HepG2 (cell line): ENCODE data around the gene TCEANC.

Experiments used
- ETV5 ChIP-seq: IDR thresholded peaks from 2 replicates; pipeline ENCODE4 v1.6.1; 2018; ENCODE audit warnings: missing biosample characterization, missing genetic modification reagents, inconsistent platforms, borderline replicate concordance
- IRF2 ChIP-seq: IDR thresholded peaks from 2 replicates; pipeline ENCODE4 v1.6.1; 2018; ENCODE audit warnings: missing genetic modification reagents, missing compliant biosample characterization
- MAFK ChIP-seq, 2 experiments: IDR thresholded peaks in 1 of 2; conservative IDR thresholded peaks in 1 of 2; 2 replicates each; pipeline ENCODE4 v1.6.1; 2011; ENCODE audit warnings: improper control_type of control experiment in 2 of 2, low read length in 2 of 2
- PLRG1 ChIP-seq: fragments of 450-650 bp; conservative IDR thresholded peaks from 2 replicates; pipeline ENCODE4 v1.6.1; 2016
- POLR2A ChIP-seq, 2 experiments: IDR thresholded peaks; 2 replicates each; pipeline ENCODE4 v1.6.1; 2011; ENCODE audit warnings: low read depth in 2 of 2, low read length in 2 of 2, mild to moderate bottlenecking in 1 of 2, moderate library complexity in 1 of 2; ENCODE audit not compliant: insufficient read depth in 1 of 2
- SIN3A ChIP-seq: IDR thresholded peaks from 2 replicates; pipeline ENCODE4 v1.6.1; 2011; ENCODE audit warnings: low read depth, mild to moderate bottlenecking, control low read depth, low read length, borderline replicate concordance
- TGIF2 ChIP-seq: IDR thresholded peaks from 2 replicates; pipeline ENCODE4 v1.6.1; 2016; ENCODE audit warnings: control low read depth, missing compliant biosample characterization
- ZNF138 ChIP-seq: sonication (generic); formaldehyde crosslinking; IDR thresholded peaks from 2 replicates; pipeline ENCODE4 v1.5.0; 2020; ENCODE audit warnings: mild to moderate bottlenecking, low read depth, missing genetic modification reagents
- TF ChIP-seq, protein P1 (sequence below): IDR thresholded peaks from 2 replicates; pipeline ENCODE4 v1.6.1; 2016; ENCODE audit warnings: missing compliant biosample characterization, missing genetic modification reagents, borderline replicate concordance
- TF ChIP-seq, protein P2 (sequence below): sonication (generic); formaldehyde crosslinking; IDR thresholded peaks from 2 replicates; pipeline ENCODE4 v1.5.0; 2020; ENCODE audit warnings: mild to moderate bottlenecking, missing genetic modification reagents, moderate library complexity
- TF ChIP-seq, protein P3 (sequence below): sonication (generic); formaldehyde crosslinking; IDR thresholded peaks from 2 replicates; pipeline ENCODE4 v1.9.0; 2021; ENCODE audit warnings: missing genetic modification reagents, borderline replicate concordance
- TF ChIP-seq, protein P4 (sequence below): sonication (generic); formaldehyde crosslinking; IDR thresholded peaks from 2 replicates; pipeline ENCODE4 v1.4.0; 2020; ENCODE audit warnings: low read depth, mild to moderate bottlenecking, missing genetic modification reagents

DNA sequence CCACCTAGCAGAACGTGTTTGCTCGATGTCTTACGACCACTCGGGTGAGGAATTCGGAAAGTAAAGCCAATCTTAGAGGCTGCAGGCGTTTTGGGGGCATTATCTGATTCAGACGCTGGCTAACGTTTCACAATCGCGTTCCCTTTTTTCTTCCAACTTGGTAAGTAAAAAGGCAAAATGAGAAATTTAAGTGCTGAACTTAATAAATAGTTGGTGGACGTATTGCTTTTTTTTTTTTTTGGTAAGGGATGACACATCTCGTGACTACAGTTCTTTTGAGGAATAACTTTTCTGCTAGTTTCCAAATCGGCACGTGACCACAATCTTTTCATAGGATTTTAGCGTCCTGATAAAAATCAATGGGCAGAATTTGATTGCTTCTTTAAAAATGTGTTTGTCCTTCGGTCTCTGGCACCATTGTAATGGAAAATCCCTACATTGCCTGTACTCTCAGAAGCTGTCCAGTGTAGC, 36.8 kb downstream of the TCEANC start:
- no peak for TF ChIP-seq POLR2A (IDR thresholded peaks at IDR 0.05; ENCODE audit: insufficient read depth in 1 of 2, low read depth in 2 of 2, low read length in 2 of 2)
- TF ChIP-seq ZNF138 (CRISPR knock-in tag), result no peak
- no peak for TF ChIP-seq ETV5 (CRISPR knock-in tag)
- TF ChIP-seq PLRG1, result no peak
- TF ChIP-seq, protein P1, sequence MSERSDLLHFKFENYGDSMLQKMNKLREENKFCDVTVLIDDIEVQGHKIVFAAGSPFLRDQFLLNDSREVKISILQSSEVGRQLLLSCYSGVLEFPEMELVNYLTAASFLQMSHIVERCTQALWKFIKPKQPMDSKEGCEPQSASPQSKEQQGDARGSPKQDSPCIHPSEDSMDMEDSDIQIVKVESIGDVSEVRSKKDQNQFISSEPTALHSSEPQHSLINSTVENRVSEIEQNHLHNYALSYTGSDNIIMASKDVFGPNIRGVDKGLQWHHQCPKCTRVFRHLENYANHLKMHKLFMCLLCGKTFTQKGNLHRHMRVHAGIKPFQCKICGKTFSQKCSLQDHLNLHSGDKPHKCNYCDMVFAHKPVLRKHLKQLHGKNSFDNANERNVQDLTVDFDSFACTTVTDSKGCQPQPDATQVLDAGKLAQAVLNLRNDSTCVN (CRISPR knock-in tag), result no peak
- TF ChIP-seq, protein P2, sequence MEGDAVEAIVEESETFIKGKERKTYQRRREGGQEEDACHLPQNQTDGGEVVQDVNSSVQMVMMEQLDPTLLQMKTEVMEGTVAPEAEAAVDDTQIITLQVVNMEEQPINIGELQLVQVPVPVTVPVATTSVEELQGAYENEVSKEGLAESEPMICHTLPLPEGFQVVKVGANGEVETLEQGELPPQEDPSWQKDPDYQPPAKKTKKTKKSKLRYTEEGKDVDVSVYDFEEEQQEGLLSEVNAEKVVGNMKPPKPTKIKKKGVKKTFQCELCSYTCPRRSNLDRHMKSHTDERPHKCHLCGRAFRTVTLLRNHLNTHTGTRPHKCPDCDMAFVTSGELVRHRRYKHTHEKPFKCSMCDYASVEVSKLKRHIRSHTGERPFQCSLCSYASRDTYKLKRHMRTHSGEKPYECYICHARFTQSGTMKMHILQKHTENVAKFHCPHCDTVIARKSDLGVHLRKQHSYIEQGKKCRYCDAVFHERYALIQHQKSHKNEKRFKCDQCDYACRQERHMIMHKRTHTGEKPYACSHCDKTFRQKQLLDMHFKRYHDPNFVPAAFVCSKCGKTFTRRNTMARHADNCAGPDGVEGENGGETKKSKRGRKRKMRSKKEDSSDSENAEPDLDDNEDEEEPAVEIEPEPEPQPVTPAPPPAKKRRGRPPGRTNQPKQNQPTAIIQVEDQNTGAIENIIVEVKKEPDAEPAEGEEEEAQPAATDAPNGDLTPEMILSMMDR (CRISPR knock-in tag), result no peak
- TF ChIP-seq MAFK (conservative IDR thresholded peaks at IDR 0.05 in 1 of 2, IDR thresholded peaks at IDR 0.05 in 1 of 2; ENCODE audit: low read length in 2 of 2), result no peak
- TF ChIP-seq SIN3A, result no peak
- TF ChIP-seq, protein P3, sequence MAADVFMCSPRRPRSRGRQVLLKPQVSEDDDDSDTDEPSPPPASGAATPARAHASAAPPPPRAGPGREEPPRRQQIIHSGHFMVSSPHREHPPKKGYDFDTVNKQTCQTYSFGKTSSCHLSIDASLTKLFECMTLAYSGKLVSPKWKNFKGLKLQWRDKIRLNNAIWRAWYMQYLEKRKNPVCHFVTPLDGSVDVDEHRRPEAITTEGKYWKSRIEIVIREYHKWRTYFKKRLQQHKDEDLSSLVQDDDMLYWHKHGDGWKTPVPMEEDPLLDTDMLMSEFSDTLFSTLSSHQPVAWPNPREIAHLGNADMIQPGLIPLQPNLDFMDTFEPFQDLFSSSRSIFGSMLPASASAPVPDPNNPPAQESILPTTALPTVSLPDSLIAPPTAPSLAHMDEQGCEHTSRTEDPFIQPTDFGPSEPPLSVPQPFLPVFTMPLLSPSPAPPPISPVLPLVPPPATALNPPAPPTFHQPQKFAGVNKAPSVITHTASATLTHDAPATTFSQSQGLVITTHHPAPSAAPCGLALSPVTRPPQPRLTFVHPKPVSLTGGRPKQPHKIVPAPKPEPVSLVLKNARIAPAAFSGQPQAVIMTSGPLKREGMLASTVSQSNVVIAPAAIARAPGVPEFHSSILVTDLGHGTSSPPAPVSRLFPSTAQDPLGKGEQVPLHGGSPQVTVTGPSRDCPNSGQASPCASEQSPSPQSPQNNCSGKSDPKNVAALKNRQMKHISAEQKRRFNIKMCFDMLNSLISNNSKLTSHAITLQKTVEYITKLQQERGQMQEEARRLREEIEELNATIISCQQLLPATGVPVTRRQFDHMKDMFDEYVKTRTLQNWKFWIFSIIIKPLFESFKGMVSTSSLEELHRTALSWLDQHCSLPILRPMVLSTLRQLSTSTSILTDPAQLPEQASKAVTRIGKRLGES, result no peak
- no peak for TF ChIP-seq TGIF2 (CRISPR knock-in tag)
- TF ChIP-seq, protein P4, sequence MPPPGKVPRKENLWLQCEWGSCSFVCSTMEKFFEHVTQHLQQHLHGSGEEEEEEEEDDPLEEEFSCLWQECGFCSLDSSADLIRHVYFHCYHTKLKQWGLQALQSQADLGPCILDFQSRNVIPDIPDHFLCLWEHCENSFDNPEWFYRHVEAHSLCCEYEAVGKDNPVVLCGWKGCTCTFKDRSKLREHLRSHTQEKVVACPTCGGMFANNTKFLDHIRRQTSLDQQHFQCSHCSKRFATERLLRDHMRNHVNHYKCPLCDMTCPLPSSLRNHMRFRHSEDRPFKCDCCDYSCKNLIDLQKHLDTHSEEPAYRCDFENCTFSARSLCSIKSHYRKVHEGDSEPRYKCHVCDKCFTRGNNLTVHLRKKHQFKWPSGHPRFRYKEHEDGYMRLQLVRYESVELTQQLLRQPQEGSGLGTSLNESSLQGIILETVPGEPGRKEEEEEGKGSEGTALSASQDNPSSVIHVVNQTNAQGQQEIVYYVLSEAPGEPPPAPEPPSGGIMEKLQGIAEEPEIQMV, result no peak
- TF ChIP-seq IRF2, result no peak
